T-helper 1 cell treated with Interleukin-12 subunit alpha and Interleukin-12 subunit beta and Interleukin-4 antibody, amounts not matched to agents 30 μg/mL and 1 μg/mL, for 36 hours (primary cell): Measurements from ENCODE around the gene SNHG17.
"Not testable (repeated sequence)": the region's sequence is repeated elsewhere in the genome, so short reads cannot be mapped to it uniquely, and the experiment has no call there.

Experiments used
- H3K27ac Mint-ChIP-seq: one replicate; pipeline ENCODE4 v1.8.0; 2021; ENCODE audit warnings: mild to moderate bottlenecking, mixed read lengths
- H3K27me3 Mint-ChIP-seq: one replicate; pipeline ENCODE4 v1.8.0; 2021; ENCODE audit warnings: low read depth, mixed read lengths
- H3K36me3 Mint-ChIP-seq: one replicate; pipeline ENCODE4 v1.8.0; 2021; ENCODE audit warnings: low read depth, mixed read lengths
- H3K4me1 Mint-ChIP-seq: one replicate; pipeline ENCODE4 v1.8.0; 2021; ENCODE audit warnings: low read depth, mixed read lengths
- H3K4me3 Mint-ChIP-seq: one replicate; pipeline ENCODE4 v1.8.0; 2021; ENCODE audit warnings: mild to moderate bottlenecking, moderate library complexity, mixed read lengths
- H3K9me3 Mint-ChIP-seq: one replicate; pipeline ENCODE4 v1.8.0; 2021; ENCODE audit warnings: mixed read lengths

Gene SNHG17

DNA sequence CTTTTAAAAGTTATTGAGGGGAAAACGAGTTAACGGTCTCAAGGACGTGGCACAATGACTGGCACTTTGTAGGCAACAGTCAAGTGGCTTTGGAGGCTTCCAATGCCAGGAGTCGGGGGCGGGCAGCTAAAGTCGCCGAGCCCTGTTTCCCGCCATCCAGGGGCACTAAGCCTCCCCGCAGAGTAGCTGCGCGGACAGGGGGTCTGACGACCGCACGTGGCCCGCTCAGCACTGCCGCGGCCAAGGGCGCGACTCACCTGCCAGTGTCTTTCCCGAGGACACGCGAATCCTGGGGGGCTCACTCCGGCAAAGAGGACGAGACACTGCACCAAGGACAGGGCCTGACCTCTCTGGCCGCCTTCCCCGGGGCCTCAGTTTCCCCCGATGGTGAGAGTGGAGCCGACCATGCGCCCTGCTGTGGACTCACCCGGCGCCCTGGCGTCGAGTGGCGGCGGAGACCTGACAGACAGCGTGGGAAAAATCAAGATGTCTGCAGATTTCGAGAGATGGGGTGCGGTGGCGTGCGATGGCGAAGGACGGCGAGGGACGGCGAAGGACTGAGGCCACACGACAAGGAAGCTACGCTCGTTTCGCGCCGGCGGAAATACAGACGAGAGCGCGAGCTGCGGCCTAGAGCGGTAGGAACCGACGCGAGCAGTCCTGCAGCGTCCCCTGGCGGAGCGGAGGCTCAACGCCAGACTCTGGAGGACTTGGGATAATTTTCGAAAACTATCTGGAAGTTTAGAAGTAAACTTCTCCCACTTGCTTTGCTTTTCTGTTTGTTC is at the start of gene SNHG17:
Gene SNHG17 (minus strand): TSS at position 559 of the 785 bp plus-strand sequence.
- Mint-ChIP-seq H3K4me1 (peaks cover 32% of the 10 kb centered on the region), H3K27me3 (peaks cover 4% of the 10 kb centered on the region), H3K36me3 (peaks cover 36% of the 10 kb centered on the region), H3K9me3 (no peaks in the 10 kb centered on the region), H3K4me3 (peak within 1 kb of the TSS; percentile 91), H3K27ac (peak within 1 kb of the TSS; percentile 90)

DNA sequence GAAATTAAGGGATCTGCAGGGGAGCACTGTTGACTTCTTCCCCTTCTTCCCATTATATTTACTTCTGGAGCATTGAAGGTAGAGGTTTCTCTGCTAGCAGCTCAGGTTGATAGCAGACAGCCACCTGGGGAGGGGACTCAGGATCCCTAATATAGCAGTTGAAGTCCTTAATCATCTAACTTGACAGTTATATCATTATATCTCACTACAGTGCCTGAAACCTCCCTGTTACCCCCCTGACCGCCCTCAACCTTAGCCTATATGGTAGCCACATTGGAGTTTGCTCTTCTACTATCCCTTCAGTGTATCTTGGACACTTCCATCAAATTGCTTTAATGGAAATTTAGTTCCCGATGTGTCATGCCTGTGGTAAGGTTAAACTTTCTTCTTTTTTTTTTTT is 44.5 kb upstream of the SNHG17 start:
- no peak overlapping the region for H3K4me3 Mint-ChIP-seq
- H3K27ac Mint-ChIP-seq = no peak overlapping the region

DNA sequence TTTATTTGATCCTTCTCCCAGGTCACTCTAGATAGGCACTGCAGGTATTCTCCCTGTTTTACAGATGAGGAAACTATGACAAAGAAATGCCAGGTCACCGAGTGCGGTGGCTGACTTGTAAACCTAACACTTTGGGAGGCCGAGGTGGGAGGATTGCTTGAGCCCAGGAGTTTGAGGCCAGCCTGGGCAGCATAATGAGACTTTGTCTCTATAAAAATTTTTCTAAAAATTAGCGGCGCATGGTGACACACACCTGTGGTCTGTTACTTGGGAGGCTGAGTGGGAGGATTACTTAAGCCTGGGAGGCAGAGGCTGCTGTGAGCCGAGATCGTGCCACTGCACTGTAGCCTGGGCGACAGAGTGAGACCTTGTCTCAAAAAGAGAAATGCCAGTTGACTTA is 42.6 kb upstream of the SNHG17 start:
- Mint-ChIP-seq H3K36me3 (peaks cover 5% of the 10 kb centered on the region), H3K4me1 (peaks cover 15% of the 10 kb centered on the region), H3K27me3 (no peaks in the 10 kb centered on the region), H3K4me3 (no peak overlapping the region), H3K27ac (no peak overlapping the region), H3K9me3 (no peaks in the 10 kb centered on the region)

More for the DNA sequence above, 44.5 kb upstream of the SNHG17 start:
- no peaks in the 10 kb centered on the region for H3K27me3 Mint-ChIP-seq
- H3K9me3 Mint-ChIP-seq = no peaks in the 10 kb centered on the region
- peaks cover 8% of the 10 kb centered on the region for H3K4me1 Mint-ChIP-seq
- peaks cover 3% of the 10 kb centered on the region for H3K36me3 Mint-ChIP-seq

DNA sequence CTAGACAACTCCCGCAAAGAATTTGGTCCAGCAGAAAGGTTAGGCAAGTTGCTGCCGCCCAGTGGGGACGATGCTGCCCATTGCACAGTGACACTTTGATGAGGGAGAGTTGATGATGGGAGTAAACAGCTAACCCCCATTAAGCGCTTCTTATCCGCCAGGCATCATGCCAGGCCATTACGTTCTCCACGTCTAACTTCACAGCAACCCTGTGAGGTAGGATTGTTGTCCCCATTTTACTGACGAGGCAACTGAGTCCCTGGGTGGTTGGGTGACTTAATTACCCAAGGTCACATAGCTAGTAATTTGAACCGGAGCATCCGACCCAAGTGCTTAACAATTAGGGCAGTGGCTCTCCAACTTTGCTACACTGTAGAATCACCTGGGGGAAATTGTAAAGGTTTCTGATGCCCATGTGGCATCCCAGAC is 38.3 kb upstream of the SNHG17 start:
- peaks cover 5% of the 10 kb centered on the region for H3K36me3 Mint-ChIP-seq
- H3K4me3 Mint-ChIP-seq = peak overlapping the region; percentile 81
- peak overlapping the region; percentile 73 for H3K27ac Mint-ChIP-seq
- peaks cover 26% of the 10 kb centered on the region for H3K4me1 Mint-ChIP-seq
- no peaks in the 10 kb centered on the region for H3K9me3 Mint-ChIP-seq
- H3K27me3 Mint-ChIP-seq = no peaks in the 10 kb centered on the region

DNA sequence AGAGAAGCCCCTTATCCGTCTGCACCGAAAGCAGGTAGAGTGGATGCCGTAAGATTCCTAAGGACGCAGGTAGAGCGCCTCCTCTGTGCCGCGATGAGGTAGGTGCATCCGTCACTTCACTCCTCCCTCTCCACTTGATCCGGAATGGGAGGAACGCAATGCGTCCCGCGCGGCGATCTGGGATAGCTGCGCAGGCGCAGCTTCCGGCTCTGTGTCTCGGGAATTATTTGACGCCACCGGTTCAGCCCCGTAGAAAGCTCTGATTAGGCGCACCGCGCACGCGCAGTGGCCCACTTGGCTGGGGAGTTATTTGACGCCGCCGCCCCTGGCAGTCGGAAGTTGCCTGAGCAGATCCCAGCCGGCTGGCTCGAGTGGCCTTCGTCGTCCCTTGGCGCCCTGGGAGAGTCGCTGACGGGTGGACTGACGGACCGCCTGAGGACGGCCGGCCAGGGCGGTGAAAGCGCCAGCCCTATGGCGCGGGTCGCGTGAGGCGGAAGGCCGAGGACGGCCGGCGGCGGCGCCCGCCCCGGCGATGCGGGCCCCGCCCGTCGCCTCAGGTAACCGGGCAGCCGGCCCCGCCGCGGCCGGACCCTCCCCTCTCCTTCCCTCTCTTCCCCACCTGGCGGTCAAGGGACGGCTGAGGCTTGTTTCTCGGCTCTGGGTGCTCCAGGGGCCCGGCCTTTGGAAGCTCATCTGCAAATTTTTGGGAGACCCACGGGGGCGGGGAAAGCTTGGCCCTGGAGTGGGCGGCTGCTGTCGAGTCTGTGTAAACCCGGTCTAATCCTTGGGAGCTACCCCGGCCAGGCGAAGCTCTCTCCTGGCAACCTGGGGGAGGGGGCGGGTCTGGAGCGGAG is 37.6 kb upstream of the SNHG17 start, which contains the start of gene RALGAPB:
Gene RALGAPB (plus strand): TSS at position 331 of the 854 bp plus-strand sequence. CDS start 15,590 bp downstream, outside the sequence.
- Mint-ChIP-seq H3K4me1 (peaks cover 26% of the 10 kb centered on the region), H3K4me3 (peak within 1 kb of the TSS; percentile 85), H3K27ac (peak within 1 kb of the TSS; percentile 89), H3K9me3 (no peaks in the 10 kb centered on the region), H3K27me3 (no peaks in the 10 kb centered on the region), H3K36me3 (peaks cover 5% of the 10 kb centered on the region)

DNA sequence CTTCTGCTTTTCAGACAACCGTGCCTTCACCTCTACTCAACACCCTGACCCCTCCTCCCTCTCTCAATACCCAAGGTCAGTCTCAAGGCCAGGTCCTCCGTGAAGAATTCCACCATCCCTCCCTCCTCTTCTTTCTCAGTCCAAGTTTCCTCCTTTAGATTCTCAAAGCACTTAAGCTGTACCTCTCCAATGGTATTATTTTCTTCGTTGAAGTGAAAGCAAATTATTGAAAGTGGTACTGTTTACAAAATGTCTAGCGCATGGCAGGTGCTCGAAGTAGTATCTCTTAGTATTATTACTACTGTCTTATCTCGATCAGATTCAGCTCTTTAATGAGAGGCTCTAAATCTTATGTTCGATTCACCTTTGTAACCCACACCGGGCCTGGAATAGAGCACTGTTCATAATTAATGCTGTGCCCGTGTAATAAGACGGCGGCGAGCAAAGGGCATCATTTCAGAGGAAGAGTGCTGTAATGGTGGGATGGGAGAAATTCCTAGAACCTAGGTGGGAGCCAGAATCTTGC is 36.9 kb upstream of the SNHG17 start:
- Mint-ChIP-seq H3K27ac (peak overlapping the region; percentile 89), H3K4me3 (peak overlapping the region; percentile 85), H3K9me3 (no peaks in the 10 kb centered on the region), H3K4me1 (peaks cover 26% of the 10 kb centered on the region), H3K27me3 (no peaks in the 10 kb centered on the region), H3K36me3 (peaks cover 5% of the 10 kb centered on the region)

DNA sequence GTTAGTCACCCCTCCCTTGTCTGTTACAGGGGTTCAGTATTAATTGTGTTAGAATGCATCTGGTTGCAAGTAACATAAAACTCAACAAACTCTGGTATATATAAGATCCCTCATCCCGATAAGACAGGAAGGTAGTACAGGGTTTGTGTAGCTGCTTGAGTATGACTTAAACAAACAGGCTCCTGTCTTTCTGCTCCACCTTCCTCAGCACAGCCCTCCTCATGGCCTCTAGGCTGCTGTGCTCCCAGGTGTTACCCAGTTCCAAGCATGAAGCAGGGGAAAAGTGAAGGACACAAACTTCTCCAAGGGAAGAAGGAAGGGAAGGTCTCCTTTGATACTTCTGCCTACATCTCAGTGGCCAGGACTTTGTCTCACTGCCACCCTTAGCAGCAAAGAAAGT is 36.1 kb upstream of the SNHG17 start:
- Mint-ChIP-seq H3K27me3 (no peaks in the 10 kb centered on the region), H3K36me3 (peaks cover 5% of the 10 kb centered on the region), H3K4me3 (peak overlapping the region; percentile 5), H3K4me1 (peaks cover 26% of the 10 kb centered on the region), H3K9me3 (no peaks in the 10 kb centered on the region), H3K27ac (no peak overlapping the region)

DNA sequence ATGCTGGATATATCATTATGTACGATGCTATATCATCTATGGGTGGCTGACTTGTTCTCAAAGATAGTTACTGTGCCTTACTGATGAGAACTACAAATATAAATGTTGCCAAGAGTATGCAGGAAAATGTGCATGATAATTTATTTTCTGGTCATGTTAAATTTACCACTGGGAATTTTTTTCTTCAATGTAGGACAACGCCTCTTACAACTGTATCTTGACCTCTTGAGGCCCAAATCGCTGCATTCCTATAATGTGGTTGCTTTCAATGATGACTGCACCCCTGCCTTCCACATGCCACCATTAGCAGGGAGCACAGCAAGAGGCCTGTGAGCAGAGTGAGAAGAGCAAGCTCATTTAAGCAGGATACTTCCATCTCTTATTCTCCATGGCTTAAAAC is 31.9 kb upstream of the SNHG17 start:
- H3K4me3 Mint-ChIP-seq = no peak overlapping the region
- peaks cover 4% of the 10 kb centered on the region for H3K4me1 Mint-ChIP-seq
- H3K9me3 Mint-ChIP-seq = no peaks in the 10 kb centered on the region
- no peaks in the 10 kb centered on the region for H3K27me3 Mint-ChIP-seq
- H3K27ac Mint-ChIP-seq = no peak overlapping the region
- H3K36me3 Mint-ChIP-seq = no peaks in the 10 kb centered on the region

DNA sequence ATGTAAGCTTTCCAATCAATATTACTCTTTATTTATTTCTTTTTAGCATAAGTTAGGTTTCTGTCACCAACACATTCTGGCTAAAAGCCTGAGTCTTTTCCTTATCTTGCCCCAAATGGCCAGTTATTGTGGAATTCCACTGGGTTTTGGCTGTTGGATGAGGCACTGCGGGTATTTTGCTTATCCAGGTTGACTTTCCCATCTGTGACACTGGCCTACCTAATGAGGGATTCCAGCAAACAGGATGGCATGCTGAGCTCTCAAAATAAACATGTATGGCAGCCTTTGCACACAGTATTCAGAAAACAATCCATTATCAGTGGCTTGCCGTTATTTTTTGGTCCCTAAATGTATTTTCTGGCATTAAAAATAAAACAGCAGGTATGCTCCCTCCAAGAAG is 31.0 kb upstream of the SNHG17 start:
- Mint-ChIP-seq H3K36me3 (no peaks in the 10 kb centered on the region), H3K4me1 (no peaks in the 10 kb centered on the region), H3K4me3 (no peak overlapping the region), H3K9me3 (no peaks in the 10 kb centered on the region), H3K27me3 (no peaks in the 10 kb centered on the region), H3K27ac (no peak overlapping the region)

DNA sequence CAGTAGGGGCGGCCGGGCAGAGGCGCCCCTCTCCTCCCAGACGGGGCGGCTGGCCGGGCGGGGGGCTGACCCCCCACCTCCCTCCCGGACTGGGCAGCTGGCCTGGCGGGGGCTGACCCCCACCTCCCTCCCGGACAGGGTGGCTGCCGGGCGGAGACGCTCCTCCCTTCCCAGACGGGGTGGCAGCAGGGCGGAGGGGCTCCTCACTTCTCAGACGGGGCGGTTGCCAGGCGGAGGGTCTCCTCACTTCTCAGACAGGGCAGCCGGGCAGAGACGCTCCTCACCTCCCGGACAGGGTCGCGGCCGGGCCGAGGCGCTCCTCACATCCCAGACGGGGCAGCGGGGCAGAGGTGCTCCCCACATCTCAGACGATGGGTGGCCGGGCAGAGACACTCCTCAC is 26.4 kb upstream of the SNHG17 start:
- H3K36me3 Mint-ChIP-seq, H3K4me3 Mint-ChIP-seq, H3K27ac Mint-ChIP-seq, H3K4me1 Mint-ChIP-seq, H3K27me3 Mint-ChIP-seq, H3K9me3 Mint-ChIP-seq: not testable (repeated sequence)

DNA sequence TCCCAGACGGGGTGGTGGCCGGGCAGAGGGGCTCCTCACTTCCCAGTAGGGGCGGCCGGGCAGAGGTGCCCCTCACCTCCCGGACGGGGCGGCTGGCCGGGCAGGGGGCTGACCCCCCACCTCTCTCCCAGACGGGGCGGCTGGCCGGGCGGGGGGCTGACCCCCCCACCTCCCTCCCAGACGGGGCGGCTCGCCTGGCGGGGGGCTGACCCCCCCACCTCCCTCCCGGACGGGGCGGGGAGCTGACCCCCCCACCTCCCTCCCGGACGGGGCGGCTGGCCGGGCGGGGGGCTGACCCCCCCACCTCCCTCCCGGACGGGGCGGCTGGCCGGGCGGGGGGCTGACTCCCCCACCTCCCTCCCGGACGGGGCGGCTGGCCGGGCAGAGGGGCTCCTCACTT is 26.0 kb upstream of the SNHG17 start:
- H3K27me3 Mint-ChIP-seq, H3K27ac Mint-ChIP-seq, H3K4me1 Mint-ChIP-seq, H3K4me3 Mint-ChIP-seq, H3K36me3 Mint-ChIP-seq, H3K9me3 Mint-ChIP-seq: not testable (repeated sequence)

DNA sequence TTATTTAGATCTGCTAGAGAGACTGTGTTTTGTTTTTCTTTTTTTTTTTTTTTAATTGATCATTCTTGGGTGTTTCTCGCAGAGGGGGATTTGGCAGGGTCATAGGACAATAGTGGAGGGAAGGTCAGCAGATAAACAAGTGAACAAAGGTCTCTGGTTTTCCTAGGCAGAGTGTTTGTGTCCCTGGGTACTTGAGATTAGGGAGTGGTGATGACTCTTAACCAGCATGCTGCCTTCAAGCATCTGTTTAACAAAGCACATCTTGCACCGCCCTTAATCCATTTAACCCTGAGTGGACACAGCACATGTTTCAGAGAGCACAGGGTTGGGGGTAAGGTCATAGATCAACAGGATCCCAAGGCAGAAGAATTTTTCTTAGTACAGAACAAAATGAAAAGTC is 25.5 kb upstream of the SNHG17 start:
- not testable (repeated sequence) for H3K36me3 Mint-ChIP-seq, H3K27ac Mint-ChIP-seq, H3K27me3 Mint-ChIP-seq, H3K4me3 Mint-ChIP-seq, H3K4me1 Mint-ChIP-seq, H3K9me3 Mint-ChIP-seq

DNA sequence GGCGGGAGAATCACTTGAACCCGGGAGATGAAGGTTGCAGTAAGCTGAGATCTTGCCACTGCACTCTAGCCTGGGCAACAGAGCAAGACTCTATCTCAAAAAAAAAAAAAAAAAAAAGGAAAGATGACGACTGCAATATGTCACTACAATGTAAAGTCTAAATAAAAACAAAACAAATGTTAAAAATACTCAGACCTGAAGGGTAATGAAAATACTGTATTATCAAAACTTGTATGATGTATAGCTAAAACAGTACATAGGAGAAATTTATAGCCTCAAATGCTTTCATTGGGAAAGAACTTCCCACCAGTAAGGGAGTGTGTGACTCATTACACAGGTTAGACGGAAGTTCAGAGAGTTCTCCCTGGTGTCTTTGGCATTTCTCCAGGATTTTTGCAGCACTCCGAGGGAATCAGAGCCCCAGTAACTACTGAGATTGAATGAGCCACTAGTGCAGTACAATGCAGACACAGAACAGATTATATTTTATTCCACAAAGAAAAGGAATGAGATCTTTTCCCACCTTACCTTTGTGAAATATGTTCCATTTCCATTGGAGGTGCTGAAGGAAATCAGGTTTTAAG is 25.0 kb upstream of the SNHG17 start:
- Mint-ChIP-seq H3K4me1 (no peaks in the 10 kb centered on the region), H3K27ac (no peak overlapping the region), H3K36me3 (no peaks in the 10 kb centered on the region), H3K4me3 (no peak overlapping the region), H3K9me3 (no peaks in the 10 kb centered on the region), H3K27me3 (peaks cover 6% of the 10 kb centered on the region)

DNA sequence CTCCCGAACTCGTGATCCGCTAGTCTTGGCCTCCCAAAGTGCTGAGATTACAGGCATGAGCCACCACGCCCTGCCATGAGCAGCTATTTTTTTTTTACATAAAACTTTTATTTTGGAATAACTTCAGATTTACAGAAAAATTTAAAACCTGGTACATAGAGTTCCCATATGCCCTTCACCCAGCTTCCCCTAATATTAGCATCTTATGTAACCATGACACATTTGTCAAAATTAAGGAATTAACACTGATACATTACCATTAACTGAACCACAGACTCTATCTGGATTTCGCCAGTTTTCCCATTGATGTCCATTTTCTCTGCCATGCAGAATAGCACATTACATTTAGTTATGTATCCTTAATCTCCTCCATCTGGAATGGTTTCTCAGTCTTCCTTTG is 23.2 kb upstream of the SNHG17 start:
- no peaks in the 10 kb centered on the region for H3K36me3 Mint-ChIP-seq
- no peaks in the 10 kb centered on the region for H3K9me3 Mint-ChIP-seq
- peaks cover 6% of the 10 kb centered on the region for H3K27me3 Mint-ChIP-seq
- H3K27ac Mint-ChIP-seq = no peak overlapping the region
- no peaks in the 10 kb centered on the region for H3K4me1 Mint-ChIP-seq
- H3K4me3 Mint-ChIP-seq = no peak overlapping the region
